Activated CD8-positive, alpha-beta memory T cell treated with anti-CD3 and anti-CD28 coated beads for 4 hours (primary cell): Measurements from ENCODE around the gene CENPT.
"Not testable (repeated sequence)": the region's sequence is repeated elsewhere in the genome, so short reads cannot be mapped to it uniquely, and the experiment has no call there.

Experiments used
- DNase-seq, 2 donors: peaks; one replicate each; pipeline ENCODE4 v3.0.0-alpha.2; 2020; ENCODE audit warnings: low read depth in 2 of 2

The CENPT gene

DNA sequence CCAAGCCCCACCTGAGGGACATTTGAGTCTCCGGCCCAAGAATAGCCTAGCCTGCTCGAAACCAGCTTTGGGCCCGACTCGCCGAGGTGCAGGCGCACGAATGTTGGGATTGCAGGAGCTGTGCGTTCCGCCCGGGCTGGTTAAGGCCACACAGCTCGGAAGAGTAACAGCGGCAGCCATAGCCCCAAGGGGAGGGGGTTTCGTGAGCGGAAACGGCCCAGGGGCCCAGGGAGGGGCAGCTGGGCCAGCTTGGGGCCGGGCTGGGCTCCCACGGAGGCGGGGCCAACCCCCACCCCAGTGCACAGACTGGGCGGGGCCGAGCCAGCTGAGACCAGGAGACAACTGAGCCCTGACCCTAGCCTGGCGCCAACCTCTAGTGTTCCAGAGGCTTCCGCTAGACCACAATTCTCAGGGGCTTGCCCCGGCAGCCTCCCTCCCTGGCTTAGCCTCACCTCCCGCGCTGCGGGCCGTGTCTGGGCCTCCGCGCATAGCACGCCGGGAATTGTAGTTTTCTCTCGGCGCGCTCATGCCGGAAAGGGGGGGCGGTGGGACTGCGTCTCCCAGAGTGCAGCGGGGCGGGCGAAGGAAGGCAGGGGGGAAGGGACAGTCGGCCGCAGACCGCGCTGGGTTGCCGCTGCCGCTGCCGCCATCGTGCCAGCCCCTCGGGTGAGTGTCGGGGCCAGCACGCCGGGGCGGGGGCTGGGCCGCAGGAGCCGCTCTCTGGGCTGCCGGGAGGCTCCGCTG is 1.0 kb downstream of the CENPT start, which contains the start of gene NUTF2:
NUTF2 (plus strand) TSS at position 614 of the 744 bp plus-strand sequence. CDS start 18,198 bp downstream, outside the sequence.
- peak; percentile 90 to 91 for DNase-seq

DNA sequence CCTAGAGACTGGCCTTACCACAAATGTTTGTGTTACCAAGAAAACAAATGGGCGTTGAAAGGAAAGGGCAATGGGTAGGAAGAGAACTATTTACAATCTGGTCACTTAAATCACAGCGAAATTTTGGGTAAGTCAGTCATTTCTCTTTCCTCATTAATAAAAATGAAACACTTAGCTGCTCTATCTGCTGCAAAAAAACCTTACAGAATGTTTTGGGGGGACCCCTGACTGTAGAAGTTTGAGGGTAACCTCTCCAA is 1.5 kb downstream of the CENPT start:
- no peak for DNase-seq

DNA sequence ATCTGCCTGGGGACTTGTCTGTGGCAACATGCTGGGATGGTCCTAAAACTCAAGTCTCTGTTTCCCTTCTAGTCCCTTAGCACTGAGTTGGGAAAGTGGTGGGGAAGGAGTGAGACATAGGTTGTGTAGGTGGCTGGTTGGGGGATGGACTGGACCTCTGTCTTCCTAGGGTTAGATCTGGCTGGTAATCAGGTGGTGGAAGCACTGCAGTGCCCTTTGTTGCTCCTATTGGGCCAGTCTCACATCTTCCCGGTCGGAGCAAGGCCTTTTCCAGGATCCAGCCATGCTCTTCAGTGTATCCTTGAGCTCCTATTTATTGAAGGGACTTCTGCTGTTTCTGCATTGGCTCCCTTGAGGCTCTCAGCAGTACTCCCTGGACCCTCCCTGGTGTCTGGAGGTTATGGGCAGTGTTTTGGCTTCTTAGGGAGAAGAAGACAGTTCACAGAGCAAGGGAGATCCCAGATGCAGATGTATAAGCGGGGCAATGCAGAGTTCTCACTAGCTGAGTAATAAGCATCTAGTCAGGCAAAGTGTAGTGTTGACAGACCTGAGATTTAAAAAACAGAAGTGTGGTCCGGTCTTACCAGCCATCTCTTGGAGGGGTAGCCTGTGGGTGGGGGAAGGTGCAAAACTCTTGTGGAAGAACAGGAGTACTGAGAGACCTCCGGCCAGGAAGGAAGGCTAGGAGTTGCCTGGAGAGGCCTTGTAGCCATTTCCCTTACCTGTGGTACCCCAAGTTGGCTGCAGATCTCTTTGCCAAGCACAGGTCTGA is 2.0 kb downstream of the CENPT start:
- no peak for DNase-seq

DNA sequence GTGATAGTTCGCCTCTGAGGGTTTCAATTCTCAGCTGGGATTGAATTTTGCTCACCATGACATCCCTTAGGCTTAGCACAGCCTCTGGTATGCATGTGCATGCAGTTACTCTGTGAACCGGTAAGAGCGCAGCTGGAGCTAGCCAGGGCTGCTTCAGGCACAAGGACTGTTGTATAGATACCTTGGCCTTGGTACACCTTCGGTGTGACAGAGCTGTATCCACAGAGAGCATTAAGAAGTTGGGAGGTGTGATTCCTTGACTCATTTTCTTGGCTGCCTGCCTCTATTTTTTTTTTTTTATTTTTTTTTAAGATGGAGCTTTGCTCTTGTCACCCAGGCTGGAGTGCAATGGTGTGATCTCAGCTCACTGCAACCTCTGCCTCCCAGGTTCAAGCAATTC is 3.0 kb downstream of the CENPT start:
- DNase-seq, result no peak

DNA sequence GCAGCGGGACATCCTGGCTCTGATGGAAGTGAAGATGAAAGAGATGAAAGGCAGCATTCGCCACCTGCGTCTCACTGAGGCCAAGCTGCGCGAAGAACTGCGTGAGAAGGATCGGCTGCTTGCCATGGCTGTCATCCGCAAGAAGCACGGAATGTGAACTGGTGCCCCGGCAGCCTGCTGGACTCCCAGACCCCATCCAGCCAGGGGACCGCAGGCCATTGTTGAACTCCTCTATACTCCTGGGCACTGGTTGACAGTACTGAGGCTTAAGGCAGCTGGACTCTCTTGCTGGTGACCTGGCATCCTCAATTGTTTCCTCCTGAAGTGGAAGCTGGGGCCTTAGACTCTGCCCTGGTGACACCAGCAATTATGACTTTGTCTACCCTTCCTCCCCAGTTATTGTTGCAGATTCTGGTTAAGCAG is 4.1 kb downstream of the CENPT start:
- DNase-seq, result no peak

DNA sequence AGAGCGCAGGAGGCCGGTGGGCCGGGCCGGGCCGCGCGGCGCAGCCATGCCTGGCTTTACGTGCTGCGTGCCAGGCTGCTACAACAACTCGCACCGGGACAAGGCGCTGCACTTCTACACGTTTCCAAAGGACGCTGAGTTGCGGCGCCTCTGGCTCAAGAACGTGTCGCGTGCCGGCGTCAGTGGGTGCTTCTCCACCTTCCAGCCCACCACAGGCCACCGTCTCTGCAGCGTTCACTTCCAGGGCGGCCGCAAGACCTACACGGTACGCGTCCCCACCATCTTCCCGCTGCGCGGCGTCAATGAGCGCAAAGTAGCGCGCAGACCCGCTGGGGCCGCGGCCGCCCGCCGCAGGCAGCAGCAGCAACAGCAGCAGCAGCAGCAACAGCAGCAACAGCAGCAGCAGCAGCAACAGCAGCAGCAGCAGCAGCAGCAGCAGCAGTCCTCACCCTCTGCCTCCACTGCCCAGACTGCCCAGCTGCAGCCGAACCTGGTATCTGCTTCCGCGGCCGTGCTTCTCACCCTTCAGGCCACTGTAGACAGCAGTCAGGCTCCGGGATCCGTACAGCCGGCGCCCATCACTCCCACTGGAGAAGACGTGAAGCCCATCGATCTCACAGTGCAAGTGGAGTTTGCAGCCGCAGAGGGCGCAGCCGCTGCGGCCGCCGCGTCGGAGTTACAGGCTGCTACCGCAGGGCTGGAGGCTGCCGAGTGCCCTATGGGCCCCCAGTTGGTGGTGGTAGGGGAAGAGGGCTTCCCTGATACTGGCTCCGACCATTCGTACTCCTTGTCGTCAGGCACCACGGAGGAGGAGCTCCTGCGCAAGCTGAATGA is 4.8 kb downstream of the CENPT start:
- peak; percentile 15 to 16 for DNase-seq

DNA sequence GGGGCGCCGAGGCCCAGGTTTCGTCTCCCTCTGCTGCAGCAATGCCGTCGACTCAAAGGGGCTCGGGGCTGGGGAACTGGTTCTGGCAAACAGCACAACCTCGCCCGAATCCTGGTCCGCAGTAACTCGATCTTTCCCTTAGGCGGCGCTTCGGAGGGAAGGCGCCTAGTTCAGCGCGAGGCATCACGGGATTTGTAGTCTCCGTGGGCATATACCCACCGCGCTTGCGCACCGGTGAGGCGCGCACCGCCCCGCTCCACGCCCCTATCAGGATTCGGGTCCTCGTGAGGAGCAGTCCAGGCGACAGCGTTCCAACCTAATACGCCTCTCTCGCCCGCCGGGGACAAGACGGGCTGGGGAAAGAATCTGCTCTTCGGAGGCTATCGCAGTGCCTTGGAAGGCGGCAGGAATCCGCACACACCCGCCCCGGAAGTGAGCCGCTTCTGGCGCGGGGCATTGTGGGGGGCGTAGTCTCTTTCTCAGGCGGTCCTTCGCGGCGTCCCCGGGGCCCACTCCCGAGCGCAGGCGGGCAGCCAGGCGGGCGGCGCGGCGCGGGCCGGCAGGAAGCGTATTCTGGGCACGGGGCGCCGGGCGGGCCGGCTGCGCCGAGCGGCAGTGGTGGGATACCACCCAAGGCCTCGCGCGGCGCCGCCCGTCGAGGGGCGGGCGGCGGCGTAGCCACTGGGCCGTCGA is 5.5 kb downstream of the CENPT start, which contains the start of gene THAP11:
THAP11 (plus strand) TSS at position 505 of the 693 bp plus-strand sequence. CDS start 235 bp downstream, outside the sequence.
- DNase-seq, result peak; percentile 85 to 92

DNA sequence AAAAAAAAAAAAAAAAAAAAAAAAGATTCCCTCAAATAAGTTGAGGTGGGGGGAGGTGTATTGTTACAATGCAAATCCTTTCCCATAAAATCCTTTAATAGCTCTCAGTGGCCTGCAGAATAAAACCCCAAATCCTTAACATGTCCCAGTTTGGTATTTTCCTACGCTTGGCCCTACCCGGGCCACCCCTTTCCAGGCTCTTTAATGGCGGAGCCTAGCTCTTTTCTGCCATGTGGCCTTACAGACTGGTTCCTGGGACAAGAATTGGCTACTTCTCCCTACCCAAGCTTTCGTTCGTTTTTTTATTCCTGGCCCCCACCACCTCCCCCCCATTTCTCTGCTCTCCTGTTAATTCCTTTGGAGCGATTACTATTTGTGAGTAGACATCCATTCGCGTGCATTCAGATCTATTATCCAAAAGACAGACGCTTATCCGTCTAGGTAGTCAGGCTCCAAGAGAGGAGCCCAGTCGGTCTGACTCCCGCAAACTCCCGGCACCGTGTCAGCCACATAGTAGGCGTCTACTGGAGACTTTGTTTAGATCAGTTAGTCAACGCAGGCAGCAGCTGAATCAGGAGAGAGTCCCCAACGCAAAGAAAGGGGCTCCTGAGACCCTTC is 6.2 kb downstream of the CENPT start:
- no peak for DNase-seq

DNA sequence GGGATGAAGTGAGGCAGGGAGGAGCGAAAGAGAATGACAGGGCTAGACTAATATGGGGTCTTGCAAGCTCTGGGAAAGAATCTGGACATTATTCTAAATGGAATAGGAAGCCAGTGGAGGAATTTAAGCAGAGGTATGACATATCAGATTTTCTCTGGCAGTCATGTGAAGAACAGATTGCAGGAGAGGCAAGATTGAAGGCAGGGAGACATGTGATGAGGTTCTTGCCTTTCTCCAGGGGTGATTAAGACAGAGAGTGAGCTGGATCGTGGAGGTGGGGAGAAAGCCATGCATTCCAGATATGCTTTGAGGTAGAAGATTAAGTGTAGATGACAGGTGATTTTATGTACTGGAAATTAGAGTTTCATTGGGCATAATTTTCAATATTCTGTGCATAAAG is 9.7 kb downstream of the CENPT start:
- DNase-seq, result no peak

DNA sequence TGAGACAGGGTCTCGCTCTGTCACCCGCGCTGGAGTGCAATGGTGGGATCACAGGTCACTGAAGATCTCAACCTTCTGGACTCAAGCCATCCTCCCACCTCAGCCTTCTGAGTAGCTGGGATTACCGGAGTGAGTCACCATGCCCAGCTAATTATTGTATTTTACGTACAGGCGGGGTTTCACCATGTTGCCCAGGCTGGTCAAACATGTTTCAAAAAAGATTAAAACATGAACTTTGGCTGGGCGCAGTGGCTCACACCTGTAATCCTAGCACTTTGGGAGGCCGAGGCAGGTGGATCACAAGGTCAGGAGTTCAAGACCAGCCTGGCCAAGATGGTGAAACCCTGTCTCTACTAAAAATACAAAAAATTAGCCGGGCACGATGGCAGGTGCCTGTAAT is 10.3 kb downstream of the CENPT start:
- not testable (repeated sequence) for DNase-seq

DNA sequence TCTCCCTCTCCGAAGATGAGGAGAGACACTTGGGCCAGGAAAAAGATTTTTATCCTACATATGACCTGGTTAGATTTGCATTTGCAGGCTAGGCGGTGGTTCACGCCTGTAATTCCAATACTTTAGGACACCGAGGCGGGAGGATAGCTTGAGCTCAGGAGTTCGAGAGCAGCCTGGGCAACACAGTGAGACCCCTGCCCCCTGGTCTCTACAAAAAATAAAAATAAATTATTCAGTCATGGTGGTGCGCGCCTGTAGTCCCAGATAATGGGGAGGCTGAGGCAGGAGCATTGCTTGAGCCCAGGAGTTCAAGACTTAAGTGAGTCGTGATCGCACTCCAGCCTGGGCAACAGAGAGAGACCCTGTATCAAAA is 13.3 kb downstream of the CENPT start:
- no peak for DNase-seq

DNA sequence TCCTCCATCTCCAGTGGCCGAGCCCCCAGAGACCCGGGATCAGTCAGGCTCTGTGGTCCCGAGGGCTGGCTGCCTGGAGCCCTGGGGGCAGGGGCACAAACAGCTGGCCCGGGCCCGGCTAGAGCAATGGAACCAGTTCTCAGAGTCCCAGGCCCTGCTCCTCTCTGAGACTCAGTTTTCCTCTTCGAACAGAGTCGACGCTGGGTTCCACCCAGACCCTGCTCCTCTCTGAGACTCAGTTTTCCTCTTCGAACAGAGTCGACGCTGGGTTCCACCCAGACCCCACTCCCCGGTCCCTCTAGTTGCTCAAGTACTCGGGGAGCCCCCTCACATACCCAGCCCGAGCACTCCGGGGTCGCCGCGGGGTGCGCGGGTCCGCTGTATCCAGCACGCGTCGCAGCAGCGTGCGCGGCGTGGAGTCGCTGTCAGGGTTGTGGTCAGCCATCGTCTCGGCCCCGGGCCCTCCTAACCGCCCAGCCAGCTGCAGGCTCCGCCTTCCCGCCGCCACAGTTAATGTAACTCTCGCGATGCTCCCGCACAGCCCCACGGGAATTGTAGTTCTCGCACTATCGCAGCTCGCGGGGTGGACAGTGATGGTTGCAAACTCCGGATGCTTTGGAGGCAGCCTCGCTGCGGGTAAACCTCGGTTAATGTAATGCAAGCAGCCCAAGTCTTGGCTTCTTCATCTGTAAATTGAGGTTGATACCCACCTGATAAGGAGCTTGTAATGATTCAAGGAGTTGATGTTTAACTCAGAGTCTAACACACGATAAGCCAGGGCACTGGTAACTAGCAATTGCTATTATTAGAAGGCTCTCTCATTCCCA is 13.9 kb downstream of the CENPT start:
- peak; percentile 80 for DNase-seq

DNA sequence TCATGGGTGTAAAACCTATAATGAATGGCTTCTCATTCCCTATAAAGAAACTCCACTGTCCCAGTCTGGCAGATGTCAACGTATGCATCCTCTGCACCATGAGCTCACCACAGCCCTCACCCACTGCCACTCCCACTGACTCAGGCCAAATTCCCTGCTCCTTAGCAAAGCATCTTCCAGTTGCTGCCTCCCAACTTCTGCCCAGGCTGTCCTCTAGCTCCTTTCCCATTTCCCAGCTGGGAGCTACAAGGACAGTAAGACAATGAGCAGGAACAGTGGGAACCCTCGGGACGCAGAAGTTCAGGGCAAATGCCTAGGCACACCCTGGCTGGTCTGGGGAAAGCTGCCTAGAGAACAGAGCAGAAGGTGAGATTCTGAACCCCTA is 14.5 kb downstream of the CENPT start:
- DNase-seq, result no peak

DNA sequence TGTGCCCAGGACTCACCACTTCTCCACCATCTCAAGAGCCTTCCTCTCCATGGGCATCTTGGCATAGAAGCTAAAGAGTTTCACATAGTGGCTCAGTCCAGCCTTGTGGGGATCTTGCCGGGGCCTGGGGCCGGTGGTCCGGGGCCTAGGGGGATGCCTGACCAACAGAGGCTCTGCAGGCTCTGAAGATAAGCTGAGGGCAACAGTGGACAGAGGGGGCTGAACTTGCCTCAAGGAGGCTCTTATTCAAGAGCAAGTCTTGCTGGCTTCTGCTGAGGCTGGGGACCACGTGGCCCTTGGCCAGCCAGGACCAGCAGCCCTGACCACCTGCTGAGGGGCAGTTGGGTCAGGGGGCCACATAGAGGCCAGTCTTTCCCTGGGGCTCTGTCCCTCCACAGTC is 18.8 kb downstream of the CENPT start:
- no peak for DNase-seq

DNA sequence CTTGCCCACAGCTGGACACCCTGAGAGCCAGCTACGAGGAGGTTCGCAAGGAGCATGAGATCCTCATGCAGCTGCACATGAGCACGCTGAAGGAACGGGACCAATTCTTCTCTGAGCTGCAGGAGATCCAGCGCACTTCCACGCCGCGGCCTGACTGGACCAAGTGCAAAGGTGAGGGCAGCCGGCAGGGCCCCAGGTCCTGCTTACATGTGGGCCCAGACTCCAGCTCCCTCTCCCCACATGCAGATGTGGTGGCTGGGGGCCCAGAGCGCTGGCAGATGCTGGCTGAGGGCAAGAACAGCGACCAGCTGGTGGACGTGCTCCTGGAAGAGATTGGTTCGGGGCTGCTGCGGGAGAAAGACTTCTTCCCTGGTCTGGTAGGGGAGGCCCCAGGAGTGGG is 21.6 kb downstream of the CENPT start:
- DNase-seq, result no peak

DNA sequence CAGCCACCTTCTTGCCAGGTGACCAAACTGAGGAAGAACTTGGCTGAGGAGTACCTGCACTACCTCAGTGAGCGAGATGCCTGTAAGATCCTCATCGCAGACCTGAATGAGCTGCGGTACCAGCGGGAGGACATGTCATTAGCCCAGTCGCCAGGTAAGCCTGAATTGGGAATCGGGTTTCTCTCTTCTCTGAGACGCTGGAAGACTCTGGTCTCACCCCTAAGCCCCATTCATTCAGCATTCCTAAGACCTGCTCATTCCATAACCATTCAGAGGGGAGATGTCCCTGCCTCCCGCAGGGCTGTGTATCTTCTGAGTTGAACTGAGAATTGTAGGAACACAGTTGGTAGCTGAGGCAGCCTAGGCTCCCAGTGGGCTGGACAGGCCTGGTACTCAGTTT is 22.4 kb downstream of the CENPT start:
- DNase-seq, result no peak

DNA sequence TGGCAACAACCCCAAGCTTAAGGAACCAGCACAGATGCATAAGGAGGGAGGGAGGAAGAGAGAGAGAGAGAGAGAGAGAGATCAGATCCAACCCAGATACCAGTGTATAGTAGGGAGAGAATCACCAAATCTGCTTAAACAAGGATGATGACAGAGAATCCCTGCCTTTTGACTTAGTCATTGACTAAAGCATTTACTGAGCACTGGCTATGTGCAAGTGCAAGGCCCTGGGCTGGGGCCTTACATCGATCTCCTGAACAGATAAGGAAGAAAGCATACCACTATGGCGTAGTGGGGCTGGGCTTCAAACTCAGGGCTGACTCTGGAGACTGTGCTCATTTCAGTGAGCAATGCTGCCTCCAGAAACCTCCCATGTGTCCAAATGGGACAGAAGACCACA is 25.0 kb downstream of the CENPT start:
- no peak for DNase-seq

DNA sequence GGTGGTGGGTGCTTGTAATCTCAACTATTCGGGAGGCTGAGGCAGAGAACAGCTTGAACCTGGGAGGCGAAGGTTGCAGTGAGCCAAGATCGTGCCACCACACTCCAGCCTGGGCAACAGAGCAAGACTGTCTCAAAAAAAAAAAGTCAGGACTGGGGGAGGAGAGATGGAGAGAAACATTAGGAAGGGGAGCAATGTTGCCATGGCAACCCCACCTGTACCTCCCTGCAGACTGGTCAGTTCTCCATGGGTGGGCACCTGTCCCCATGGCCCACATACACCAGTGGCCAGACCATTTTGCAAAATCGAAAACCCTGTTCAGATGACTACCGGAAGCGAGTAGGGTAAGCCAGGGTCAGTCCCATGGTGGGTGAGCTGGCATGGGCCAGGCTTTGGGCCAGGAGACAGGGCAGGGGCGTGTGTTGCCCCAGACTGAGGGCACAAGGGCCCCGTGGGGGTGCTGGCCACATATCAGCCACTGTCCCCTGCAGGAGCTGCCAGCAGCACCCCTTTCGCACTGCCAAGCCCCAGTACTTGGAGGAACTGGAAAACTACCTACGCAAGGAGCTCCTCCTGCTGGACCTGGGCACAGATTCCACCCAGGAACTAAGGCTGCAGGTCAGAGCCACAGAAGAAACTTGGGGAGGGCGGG is 26.8 kb downstream of the CENPT start:
- DNase-seq, result no peak

DNA sequence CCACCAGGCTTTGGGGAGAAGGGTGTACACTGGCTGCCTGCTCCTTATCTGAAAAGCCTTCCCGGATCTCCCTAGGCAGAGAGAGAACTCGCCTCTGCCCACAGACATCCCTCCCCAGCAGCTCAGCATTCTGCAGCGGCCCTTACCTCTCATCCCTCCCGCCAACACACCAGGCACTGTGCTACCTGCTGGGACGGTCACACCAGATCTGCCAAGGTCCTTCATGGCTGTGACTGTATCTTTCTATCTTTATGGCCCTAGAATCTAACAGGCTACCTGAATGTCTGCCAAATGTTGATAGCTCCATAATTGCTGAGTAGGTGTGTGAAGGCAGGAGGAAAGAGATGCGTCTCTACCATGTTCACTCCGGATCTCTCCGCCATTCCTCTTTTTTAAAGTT is 32.9 kb downstream of the CENPT start:
- no peak for DNase-seq

DNA sequence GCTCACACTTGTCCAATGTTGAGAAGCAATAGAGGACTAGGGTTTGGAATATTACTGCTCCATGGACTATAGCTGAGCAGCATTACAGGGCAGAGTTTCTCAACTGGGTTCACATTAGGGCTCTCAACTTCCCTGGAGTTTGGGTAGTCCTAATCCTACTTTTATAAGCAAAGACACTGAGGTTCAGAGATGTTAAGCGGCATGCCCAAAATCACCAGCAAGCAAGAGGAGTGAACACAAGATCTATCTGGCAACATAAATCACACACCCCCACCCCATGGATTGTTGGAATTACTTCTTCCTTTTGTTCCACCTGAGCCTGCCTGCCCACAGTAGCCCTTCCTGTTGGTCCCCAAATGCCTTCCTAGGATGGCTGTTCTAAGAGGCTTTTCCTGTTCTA is 35.6 kb downstream of the CENPT start:
- DNase-seq, result no peak
